HG03103 (cell line): Measurements from ENCODE around the gene NPW.
"Not testable (repeated sequence)": the region's sequence is repeated elsewhere in the genome, so short reads cannot be mapped to it uniquely, and the experiment has no call there.

ENCODE experiments used
- ATAC-seq: cut with Tn5 transposase; IDR thresholded peaks from one replicate; pipeline ENCODE4 v1.9.1; 2021; ENCODE audit warnings: low read depth; ENCODE audit not compliant: unreplicated experiment

Gene NPW

DNA sequence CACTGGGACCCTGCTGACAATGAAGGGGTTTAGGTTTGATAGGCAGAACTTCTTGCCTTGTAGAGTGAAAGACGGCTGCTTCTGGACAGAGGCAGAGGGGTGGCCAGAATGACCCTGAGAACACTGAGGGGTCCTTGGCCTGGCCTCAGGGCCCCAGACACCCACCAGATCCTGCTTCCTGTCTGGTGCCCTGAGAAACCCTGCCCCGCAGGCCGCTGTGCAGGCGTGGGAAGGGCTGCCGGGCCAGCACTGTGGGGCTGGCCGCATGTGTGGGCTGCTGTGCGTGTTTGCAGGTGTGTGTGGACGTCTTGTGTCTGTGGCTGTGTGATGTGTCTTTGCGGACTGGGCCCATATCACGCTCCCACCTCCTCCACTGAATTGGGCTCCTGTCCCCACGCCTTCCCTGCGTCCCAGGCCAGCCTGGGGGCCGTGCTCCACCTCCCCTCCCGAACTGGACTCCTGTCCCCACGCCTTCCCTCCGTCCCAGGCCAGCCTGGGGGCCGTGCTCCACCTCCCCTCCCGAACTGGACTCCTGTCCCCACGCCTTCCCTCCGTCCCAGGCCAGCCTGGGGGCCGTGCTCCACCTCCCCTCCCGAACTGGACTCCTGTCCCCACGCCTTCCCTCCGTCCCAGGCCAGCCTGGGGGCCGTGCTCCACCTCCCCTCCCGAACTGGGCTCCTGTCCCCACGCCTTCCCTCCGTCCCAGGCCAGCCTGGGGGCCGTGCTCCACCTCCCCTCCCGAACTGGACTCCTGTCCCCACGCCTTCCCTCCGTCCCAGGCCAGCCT lies 14.5 kb downstream of the NPW start:
- ATAC-seq, result not testable (repeated sequence)

DNA sequence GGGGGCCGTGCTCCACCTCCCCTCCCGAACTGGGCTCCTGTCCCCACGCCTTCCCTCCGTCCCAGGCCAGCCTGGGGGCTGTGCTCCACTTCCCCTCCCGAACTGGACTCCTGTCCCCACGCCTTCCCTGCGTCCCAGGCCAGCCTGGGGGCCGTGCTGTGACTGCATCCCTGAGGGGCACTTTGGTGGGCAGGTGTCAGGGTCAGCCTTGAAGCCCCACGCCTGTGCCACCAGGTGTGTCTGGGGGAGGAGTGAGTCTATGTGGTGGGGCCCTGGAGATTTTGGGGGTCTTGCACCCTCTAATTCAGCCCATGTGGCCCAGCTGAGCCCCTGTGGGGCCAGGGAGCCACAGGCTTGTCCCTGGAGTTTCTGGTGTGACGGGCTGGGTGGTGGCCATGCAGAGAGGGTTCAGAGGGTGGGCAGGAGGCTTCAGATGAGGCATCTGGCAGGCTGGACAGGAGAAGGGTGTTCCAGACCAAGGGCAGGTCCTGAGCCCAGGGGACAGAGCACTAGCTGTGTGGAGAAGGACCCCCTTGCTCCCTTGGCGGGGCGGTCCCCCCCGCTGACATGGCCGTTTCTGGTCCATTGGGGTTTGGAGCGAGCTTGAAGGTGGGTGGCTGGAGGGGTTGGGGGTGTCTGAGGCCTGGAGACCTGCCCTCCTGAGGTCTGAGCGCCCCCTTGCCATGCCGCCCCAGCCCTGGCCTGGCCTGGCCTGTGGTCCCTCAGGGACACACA lies 15.3 kb downstream of the NPW start:
- ATAC-seq, result no peak

DNA sequence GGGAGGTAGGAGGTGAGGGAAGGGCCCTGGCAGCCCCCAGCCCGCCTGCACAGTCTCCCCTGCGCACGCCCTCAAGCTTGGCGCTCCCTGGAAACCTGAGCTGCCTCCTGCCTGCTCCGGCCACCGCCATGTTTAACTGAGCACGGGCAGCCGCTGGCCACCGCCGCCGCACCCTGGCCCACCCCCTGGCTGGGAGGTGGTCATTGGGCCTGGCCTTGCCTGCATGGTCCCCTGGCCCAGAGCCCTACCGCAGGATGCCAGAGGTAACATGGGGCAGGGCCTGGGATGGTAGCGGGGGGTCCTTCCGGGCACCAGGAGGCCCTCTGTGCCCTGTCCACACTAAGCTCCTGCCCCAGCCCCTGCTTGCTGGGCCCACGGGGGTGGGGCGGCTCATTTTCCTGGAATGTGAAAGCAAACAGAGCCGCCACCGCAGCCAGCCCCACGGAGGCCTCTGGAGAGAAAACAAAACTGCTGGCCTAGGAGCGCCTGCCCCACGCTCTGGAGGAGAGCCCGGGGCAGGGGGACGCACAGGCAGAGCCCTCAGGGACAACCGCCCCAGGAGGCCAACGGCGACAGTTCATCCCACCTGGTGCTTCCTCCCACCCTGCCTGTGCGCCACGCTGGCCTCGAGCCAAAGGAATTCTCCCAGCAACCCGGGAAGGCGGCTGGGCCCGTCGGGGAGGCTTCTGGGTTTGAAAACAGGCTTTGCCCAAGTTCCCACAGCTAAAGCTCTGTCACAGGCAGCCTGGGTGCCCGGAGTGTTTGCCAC lies 16.0 kb downstream of the NPW start:
- no peak for ATAC-seq

DNA sequence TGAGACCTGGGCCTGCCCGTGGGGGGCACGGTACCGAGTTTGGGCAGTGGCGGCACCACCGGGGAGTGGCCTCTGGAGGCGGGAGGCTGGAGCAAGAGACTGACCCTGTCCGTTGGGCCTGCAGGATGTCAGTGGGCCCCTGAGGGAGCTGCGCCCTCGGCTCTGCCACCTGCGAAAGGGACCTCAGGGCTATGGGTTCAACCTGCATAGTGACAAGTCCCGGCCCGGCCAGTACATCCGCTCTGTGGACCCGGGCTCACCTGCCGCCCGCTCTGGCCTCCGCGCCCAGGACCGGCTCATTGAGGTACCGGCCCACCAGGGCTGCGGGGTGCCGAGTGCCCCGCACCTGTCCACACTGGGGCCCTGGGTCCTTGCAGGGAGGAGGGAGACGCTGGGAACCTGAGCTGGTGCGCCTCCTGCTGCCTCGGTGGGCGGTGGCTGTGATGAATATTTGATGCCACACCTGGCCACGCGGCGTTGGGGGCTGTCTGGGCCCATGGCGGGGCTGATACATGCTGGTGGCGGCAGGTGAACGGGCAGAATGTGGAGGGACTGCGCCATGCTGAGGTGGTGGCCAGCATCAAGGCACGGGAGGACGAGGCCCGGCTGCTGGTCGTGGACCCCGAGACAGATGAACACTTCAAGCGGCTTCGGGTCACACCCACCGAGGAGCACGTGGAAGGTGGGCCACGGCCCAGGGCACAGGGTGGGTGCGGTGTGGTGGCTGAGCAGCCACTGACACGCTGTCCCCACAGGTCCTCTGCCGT lies 16.8 kb downstream of the NPW start:
- no peak for ATAC-seq

DNA sequence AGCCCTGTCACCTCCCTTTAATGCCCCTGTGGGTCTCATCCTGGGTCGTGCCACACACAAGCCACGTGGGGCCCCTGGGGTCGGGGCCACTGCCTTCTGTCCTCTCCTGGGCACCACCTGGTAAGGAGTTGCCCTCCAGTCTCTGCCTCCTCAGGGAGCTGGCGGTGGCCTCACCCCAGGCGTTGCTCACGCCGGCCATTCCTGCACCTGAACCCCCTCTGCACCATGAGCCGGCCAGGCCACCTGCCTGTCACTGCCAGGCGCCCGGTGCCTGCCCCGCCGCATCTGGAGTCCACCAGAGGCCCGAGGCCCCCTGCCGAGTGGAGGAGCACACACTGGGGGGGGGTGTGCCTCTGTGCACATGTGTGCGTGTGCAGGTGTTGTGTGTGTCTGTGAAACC lies 17.5 kb downstream of the NPW start:
- no peak for ATAC-seq

DNA sequence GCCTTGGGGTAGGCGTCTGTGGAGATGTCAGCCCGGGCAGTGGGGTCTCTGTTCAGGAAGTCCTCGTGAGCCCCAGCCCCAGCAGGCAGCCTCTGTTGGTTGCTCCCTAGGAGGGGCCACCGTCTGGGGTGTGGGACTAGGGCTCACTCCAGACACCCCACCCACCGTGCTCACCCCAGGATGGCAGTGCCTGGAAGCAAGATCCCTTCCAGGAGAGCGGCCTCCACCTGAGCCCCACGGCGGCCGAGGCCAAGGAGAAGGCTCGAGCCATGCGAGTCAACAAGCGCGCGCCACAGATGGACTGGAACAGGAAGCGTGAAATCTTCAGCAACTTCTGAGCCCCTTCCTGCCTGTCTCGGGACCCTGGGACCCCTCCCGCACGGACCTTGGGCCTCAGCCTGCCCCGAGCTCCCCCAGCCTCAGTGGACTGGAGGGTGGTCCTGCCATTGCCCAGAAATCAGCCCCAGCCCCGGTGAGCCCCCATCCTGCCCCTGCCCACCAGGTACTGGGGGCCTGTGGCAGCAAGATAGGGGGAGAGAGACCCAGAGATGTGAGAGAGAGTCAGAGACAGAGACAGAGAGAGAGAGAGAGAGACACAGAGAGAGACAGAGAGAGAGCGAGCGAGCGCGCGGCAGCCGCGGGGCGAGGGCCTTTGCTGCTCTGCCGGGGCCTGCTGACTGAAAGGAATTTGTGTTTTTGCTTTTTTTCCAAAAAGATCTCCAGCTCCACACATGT lies 18.2 kb downstream of the NPW start:
- no peak for ATAC-seq

DNA sequence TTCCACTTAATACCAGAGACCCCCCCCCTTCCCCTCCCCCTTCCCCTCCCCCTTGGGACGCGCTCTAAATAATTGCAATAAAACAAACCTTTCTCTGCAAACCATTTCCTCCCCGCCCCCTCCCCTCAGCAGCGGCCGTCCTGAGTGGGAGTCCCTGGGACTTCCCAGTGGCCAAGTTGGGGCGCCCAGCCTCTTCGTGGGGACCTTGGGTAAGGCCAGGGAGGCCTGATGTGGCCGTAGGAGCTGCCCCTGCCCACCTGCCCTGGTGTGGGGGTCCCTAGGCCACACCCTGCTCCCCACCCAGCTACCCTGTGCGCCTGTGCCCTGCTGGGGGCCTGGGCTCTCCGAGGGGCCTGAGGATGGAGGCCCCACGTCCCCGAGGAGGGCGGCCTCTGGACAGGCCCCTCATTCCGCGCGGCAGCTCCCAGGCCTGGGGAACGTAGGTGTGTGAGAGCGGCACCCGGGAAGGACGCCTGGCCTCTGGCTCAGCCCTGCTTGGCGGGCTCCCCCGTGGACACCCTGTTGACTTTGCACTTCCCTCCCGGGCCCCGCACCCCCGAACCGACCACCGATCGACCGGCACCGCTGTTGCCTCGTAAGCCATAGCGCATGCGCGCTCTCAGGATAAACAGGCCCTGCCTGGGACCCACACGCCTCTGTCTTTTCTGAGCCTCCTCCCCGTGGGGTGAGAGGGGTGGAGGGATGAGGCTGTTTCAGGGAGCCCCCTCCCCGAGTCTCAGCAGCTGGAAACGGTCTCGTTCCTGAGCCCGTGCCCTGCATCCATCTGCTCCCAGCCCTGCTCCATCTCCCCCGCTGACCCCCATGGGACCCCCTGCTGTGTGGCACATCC lies 19.0 kb downstream of the NPW start:
- no peak for ATAC-seq

DNA sequence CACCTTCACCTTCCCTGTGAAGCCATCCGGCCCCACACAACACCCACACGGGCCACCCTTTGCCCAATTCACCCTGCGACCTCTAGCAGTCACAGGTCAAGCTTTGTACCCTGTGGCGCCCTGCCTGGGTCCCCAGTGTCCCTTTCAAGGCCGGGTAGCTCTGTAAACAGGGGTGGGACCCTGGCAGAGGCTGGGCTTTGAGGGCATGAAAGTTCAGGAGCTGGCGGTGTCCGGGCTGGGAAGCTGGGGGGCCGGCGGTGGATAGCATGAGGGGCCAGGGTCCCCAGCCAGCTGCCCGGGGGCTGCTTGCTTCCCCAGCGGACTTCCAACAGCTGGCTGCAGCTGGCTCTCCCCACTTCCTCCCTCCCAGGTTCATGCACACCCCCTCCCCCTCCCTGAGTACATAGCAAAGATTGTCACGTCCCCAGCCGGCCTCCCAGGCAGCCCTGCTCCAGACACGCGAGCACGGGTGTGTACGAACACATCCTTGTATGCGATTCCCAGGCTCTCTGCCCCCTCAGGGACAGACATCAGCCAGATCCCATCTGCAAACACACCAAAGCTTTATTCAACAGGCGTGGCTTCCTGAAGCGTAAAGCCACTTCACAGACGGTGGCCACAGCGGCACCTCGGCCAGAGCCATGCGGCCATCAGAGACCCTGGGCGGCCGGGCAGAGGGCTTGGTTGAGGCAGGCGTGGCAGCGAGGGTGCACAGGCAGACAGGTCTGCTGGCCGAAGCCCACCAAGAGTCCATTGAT lies 19.9 kb downstream of the NPW start:
- ATAC-seq, result no peak

DNA sequence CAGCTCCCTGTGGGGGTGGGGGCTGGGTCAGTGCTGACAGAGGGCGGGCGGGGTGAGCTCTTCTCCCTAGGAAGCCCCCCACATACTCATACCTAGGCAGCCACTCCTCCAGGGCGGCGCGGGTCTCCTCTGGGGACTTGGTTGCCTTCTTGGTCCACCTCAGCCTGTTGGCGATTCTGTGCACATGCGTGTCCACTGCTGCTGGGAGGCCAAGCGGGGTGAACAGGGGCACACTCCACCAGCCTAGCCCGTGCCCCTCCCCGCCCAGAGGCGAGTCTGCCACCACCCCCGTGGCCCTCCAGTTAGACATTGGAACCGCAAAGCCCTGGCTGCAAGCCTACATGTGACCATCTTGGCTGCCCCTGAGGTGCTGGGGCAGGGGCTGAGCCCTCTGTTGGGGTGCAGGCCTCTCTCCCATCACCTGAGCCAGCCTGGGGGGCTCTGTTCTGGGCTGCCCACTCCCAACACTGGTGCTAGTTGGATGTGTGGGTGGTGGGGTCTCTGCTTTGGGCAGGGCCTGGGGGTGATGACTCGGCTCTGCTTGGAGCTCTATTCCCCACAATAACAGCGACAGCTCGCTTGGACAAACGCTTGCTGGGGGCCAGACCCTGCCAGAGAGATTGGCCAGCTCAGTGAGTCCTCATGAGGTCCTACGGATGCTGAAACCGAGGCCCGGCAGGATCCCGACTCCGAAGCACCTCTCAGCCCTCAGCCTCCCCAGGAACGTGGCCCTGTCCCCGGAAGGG lies 20.6 kb downstream of the NPW start:
- ATAC-seq, result no peak

DNA sequence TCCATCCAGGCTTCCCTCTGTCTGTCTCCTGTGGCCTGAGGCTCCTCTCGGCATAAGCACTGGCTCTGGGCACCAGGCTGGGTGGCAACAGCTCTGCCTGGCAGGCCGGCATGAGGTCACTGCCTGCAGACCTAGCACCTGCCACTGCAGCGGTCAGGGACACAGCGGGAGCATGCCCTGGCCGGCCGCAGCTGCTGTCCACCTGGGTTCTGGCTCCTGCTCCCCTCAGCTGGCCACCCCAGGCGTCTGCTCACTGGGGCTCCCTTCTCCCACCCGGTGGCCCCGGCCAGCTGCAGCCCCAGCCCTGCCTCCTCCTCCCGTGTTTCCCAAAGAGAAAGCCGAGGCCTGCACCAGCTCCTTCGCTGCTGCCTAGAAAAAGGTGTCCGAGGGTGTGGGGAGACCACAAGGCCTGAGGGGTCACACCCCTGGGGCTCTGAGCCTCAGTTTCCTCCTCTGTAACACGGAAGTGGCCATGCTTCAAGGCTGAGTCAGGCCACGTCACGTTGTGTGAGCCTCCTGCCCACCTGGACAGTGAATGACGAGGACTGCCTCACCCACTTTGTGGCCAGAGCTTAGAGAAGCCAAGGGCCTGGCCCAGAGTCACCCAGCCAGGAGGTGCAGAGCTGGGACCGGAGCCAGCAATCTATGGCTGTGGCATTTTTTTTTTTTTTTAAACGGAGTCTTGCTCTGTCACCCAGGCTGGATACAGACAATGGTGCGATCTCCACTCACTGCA lies 21.4 kb downstream of the NPW start:
- no peak for ATAC-seq

DNA sequence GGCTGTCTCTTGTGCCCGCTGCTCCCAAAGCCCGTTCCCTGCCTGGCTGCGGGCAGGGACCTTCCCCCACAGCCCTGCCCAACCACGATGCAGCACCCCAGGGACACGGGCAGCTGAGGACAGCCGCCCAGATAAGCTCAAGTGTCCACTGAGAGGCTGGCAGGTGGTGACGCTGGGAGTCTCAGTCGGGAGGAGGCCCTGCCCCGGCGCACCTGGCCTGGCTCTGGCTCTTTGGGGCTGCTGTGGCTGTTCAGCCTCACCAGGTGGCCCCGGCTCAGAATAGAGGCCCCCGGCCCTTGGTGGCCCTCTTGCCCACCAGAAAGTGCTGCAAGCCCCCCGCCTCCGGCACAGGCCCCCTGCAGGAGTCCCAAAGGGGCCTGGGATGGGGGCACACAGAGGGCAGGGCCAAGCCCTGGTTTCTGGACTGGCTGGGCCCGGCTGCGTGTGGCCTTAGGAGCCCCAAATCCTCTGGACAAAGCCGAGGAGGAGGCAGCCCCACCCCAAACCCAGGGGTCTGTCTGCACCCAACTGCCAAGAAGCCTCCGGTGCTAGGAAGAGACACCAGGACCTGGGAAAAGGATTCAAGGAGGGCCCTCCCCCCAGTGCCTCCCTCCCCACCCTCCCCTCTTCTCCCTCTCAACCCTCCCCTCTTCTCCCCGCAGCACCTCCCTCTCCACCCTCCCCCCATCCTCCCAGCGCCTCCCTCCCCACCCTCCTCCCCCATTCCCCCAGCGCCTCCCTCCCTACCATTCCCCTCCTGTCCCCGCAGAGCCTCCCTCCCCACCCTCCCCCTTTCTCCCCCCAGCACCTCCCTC lies 22.8 kb downstream of the NPW start:
- ATAC-seq, result no peak

DNA sequence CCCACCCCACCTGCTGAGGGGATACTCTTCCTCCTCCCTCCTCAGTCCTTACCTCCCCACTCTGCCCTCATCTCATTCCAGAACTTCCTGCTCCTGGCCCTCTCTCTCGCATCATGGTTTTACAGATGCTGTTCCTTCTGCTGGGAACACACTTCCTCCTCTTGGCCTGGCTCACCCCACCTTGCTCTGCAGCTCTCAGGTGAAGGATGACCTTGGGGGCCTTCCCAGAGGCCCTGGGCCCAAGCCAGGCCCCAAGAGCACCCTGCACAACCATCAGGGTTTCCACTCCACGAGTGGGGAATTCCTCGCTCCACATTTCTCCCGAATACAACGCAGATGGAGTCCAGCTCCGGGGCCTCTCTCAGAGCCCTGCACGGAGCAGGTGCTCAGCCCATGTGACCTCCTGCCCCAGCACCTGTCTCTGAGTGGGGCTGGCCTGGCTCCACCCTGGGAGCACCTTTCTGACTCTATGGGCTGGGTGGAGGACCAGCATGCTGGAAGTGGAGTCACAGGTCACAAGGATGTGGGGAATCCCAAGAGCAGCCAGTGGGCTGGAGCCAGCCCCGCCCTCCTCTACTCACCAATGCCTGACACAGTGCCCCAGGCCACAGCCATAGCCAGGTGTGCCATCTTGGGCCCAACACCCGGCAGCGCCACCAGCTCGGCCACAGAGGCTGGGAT lies 23.5 kb downstream of the NPW start:
- ATAC-seq, result no peak

DNA sequence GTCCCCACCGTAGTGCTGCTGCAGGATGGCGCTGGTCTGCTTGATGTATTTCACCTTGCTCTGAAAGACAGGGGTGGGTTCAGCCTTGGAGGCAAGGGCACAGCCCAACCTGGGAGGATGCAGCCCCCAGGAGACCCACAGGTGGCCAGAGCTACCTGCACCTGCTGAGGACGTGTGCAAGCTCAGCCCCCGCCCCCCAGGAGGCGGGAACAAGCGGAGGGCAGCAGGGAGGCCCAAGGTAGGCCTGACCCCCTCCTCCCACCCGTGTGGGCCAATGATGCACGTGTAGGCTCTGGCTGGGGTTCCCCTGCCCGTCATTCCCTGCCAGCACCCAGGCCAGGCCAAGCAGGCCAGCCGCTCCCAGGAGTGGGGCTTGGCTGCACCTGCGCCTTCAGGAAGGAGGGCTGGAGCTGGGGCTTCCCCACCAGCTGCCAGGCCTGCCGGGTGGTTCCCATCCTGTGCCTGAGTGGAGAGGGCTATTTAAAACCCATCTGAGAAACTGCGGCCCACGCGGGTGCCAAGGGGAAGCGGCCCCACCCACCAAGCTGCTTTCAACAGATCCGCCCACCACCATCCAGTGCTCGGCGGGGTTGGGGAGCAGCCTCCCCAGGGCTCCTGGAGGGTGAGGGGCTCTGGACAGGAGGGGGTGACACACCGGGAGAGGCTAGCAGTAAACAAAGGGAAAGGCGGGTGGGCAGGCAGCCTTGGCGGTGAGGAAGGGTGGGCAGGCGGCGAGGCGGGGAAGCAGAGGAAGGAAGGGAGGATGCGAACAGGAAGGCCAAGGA lies 24.3 kb downstream of the NPW start:
- no peak for ATAC-seq

DNA sequence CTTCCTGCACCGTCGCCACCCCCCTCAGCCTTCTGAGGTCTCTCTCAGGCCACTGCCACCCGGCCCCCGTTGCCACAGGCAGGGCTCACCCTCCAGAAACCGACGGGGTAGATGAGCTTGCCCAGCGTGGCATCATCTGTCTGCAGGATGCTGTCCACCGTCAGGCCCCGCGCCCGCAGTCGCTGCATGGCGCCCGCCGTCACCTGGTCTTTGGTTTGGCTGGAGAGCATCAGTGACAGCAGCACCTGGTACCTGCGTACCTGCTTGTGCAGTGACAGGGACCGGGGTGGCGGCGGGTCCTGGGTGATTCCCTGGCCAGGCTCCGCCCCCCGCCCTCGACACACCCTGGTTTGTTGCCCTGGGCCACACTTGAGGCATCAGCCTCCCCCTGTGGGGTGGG lies 25.0 kb downstream of the NPW start:
- no peak for ATAC-seq
